Endothelial cell of umbilical vein (primary cell): ENCODE measurements around the gene TRRAP. TPM values are rescaled to one million over a fixed set of nuclear protein-coding genes. Genes with fewer than 3 reads are reported as not detected.

Experiments used
- BruUV-seq: library from RNA; stranded (reverse); fragments of 400-500 nt; replicated peaks from 2 replicates; lab custom pipeline; 2021; lab: Mats Ljungman, UMichigan
- CTCF ChIA-PET: fragments of 300-600, 350-600 bp; sonication (Branson Sonifier 250); formaldehyde crosslinking; loops from one replicate; lab custom pipeline; 2021; ENCODE audit warnings: antibody characterized with exemption, inconsistent platforms; lab: Charles Lee
- POLR2A ChIA-PET: fragments of 300-600, 350-600 bp; sonication (Branson Sonifier 250); formaldehyde crosslinking; loops from one replicate; lab custom pipeline; 2021; ENCODE audit warnings: antibody characterized with exemption, inconsistent platforms; lab: Charles Lee
- DNase-seq: peaks from one replicate; pipeline ENCODE4 v3.0.0-alpha.2; 2011; ENCODE audit warnings: low read depth, low spot score
- FAIRE-seq: peaks from 2 replicates; lab custom pipeline; 2011; peaks lifted over from hg19 to GRCh38; lab: Jason Lieb, UNC
- H2AFZ ChIP-seq: 2 replicates; pipeline ENCODE4 v1.6.0; 2012; ENCODE audit warnings: low read depth, low read length, control low read depth, inconsistent platforms
- H3K27ac ChIP-seq: 2 replicates; pipeline ENCODE4 v1.5.1; 2011; ENCODE audit warnings: low read depth, mild to moderate bottlenecking, control low read depth, low read length, moderate library complexity; ENCODE audit not compliant: insufficient read depth
- H3K27me3 ChIP-seq, 2 experiments: 2 replicates each; pipeline versions ENCODE4 v1.6.0 to v1.6.1; 2011; ENCODE audit warnings: low read length in 2 of 2, mixed read lengths in 1 of 2; ENCODE audit not compliant: control insufficient read depth in 2 of 2, insufficient read depth in 2 of 2
- H3K36me3 ChIP-seq, 2 experiments: 2 replicates in 1 of 2; 3 replicates in 1 of 2; pipeline ENCODE4 v1.5.1; 2011; ENCODE audit warnings: low read length in 2 of 2, mild to moderate bottlenecking in 1 of 2, moderate library complexity in 1 of 2; ENCODE audit not compliant: control insufficient read depth in 2 of 2, insufficient read depth in 2 of 2; ENCODE audit errors: extremely low read depth in 1 of 2
- H3K4me1 ChIP-seq: 3 replicates; pipeline ENCODE4 v1.5.1; 2011; ENCODE audit warnings: mild to moderate bottlenecking, low read length; ENCODE audit not compliant: control insufficient read depth, insufficient read depth; ENCODE audit errors: extremely low read depth
- H3K4me2 ChIP-seq: 2 replicates; pipeline ENCODE4 v1.6.1; 2011; ENCODE audit warnings: low read length, control low read depth, mixed read lengths; ENCODE audit not compliant: insufficient read depth
- H3K4me3 ChIP-seq, 3 experiments: fragments of 200-600 bp in 1 of 3; sonication (generic), shearing (Covaris generic) in 1 of 3; replicated peaks in 1 of 3; 2 replicates each; pipeline ENCODE4 v1.5.1; 2011 to 2016; ENCODE audit warnings: control low read depth in 3 of 3, low read length in 3 of 3, mild to moderate bottlenecking in 2 of 3, inconsistent platforms in 1 of 3, low read depth in 1 of 3, moderate library complexity in 1 of 3; ENCODE audit not compliant: insufficient read depth in 1 of 3
- H3K79me2 ChIP-seq: 2 replicates; pipeline ENCODE4 v1.6.0; 2012; ENCODE audit warnings: low read length, inconsistent platforms; ENCODE audit not compliant: control insufficient read depth, insufficient read depth
- H3K9ac ChIP-seq: replicated peaks from 2 replicates; pipeline ENCODE3; 2011; ENCODE audit warnings: low read length, control low read depth; ENCODE audit not compliant: insufficient read depth; ENCODE audit errors: extremely low read depth
- H3K9me1 ChIP-seq: replicated peaks from 3 replicates; pipeline ENCODE4 v1.6.0; 2011; ENCODE audit warnings: mild to moderate bottlenecking, low read length; ENCODE audit not compliant: control insufficient read depth, insufficient read depth; ENCODE audit errors: extremely low read depth
- H3K9me3 ChIP-seq: replicated peaks from 2 replicates; pipeline ENCODE4 v1.5.1; 2012; ENCODE audit warnings: low read length, inconsistent platforms; ENCODE audit not compliant: control insufficient read depth, insufficient read depth
- H4K20me1 ChIP-seq: replicated peaks from 2 replicates; pipeline ENCODE3; 2011; ENCODE audit warnings: mild to moderate bottlenecking, low read length; ENCODE audit not compliant: control insufficient read depth, insufficient read depth; ENCODE audit errors: extremely low read depth
- CTCF ChIP-seq, 2 donors: IDR thresholded peaks; 1 replicate in 1 of 2; 2 replicates in 1 of 2; pipeline ENCODE4 v1.5.1; 2011; ENCODE audit warnings: low read length in 2 of 2, mild to moderate bottlenecking in 2 of 2, moderate library complexity in 2 of 2, control low read depth in 1 of 2, inconsistent platforms in 1 of 2, low read depth in 1 of 2; ENCODE audit not compliant: insufficient read depth in 1 of 2; ENCODE audit errors: extremely low read depth in 1 of 2
- EZH2 ChIP-seq: IDR thresholded peaks from 2 replicates; pipeline ENCODE4 v1.6.1; 2012; ENCODE audit warnings: borderline replicate concordance, low read depth, mild to moderate bottlenecking, moderate library complexity, low read length, inconsistent platforms; ENCODE audit not compliant: severe bottlenecking
- FOS ChIP-seq: IDR thresholded peaks from 2 replicates; pipeline ENCODE4 v1.6.1; 2011; ENCODE audit warnings: mild to moderate bottlenecking, low read length, moderate library complexity, borderline replicate concordance; ENCODE audit not compliant: insufficient read depth
- GATA2 ChIP-seq: IDR thresholded peaks from 2 replicates; pipeline ENCODE4 v1.7.0; 2011; ENCODE audit warnings: low read depth, mild to moderate bottlenecking, moderate library complexity, mixed read lengths, low read length; ENCODE audit not compliant: insufficient read length, insufficient read depth
- JUN ChIP-seq: IDR thresholded peaks from 2 replicates; pipeline ENCODE4 v1.6.1; 2011; ENCODE audit warnings: borderline replicate concordance, low read depth; ENCODE audit not compliant: insufficient read length, insufficient read depth
- MYC ChIP-seq: IDR thresholded peaks from one replicate; pipeline ENCODE4 v1.6.1; 2011; ENCODE audit warnings: mild to moderate bottlenecking, low read depth, low read length
- POLR2A ChIP-seq: IDR thresholded peaks from 2 replicates; pipeline ENCODE4 v1.6.1; 2012; ENCODE audit warnings: low read depth, mild to moderate bottlenecking, control low read depth, low read length
- POLR2AphosphoS5 ChIP-seq: IDR thresholded peaks from 2 replicates; pipeline ENCODE4 v1.6.1; 2012; ENCODE audit warnings: low read depth, mild to moderate bottlenecking, control low read depth, low read length, moderate library complexity; ENCODE audit not compliant: insufficient read depth
- dilution Hi-C: fragments of 300-500 bp; cut with MboI; formaldehyde crosslinking; loops from one replicate; pipeline ENCODE4 v1.15.0; 2019; ENCODE audit warnings: low sequenced_read_pairs; ENCODE audit not compliant: extremely low pct_ligation_motif_present
- intact Hi-C: fragments of 100-400 bp; cut with micrococcal nuclease; formaldehyde crosslinking; loops from one replicate; pipeline ENCODE4 v1.10.0; 2022
- polyA plus RNA-seq, 4 experiments: library from polyadenylated mRNA; depleted of rRNA in 3 of 4; stranded (reverse) in 3 of 4; unstranded in 1 of 4; fragments of >200 nt; gene quantifications; 2 replicates each; pipeline versions ENCODE4 v1.2.1 to v1.2.3, GENCODE V29; 2011 to 2012; ENCODE audit warnings: missing spikeins in 1 of 4
- total RNA-seq: library from RNA; stranded (reverse); gene quantifications from 2 replicates; pipeline ENCODE4 v1.2.3, GENCODE V29; 2021
- TF ChIP-seq, protein P1 (sequence below): IDR thresholded peaks from 2 replicates; pipeline ENCODE4 v1.6.1; 2011; ENCODE audit not compliant: insufficient read depth, insufficient read length

The TRRAP gene
- total and polyA plus RNA-seq, 2 donors (not counting 3 experiments of a cell fraction or from before 2014, with no cell fraction given): 21.8 to 45.8 TPM

DNA sequence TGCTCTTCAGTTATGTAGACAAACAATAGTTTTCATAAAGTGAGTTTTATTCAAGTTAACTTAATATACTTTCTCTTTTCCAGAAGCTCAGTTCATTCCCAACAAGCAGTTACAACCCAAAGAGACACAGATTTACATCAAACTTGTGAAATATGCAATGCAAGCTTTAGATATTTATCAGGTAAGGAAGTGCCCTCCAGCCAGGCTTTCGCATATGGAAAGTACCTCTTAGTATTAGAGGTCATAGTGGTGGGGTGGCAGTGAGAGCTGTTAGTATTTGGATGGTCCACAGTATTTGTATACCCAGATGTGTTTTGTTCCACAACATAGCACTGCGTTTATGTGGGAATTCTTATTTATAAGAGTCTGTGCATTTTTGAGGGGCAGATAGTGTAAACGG lies 32.1 kb downstream of the TRRAP start:
- Histone ChIP-seq H4K20me1 (peaks cover 2% of the 10 kb centered on the region), H3K9me3 (no peaks in the 10 kb centered on the region), H3K4me1 (no peaks in the 10 kb centered on the region), H3K9me1 (no peaks in the 10 kb centered on the region), H2AFZ (no peak overlapping the region), H3K27me3 (no peaks in the 10 kb centered on the region), H3K79me2 (no peaks in the 10 kb centered on the region), H3K27ac (no peak overlapping the region), H3K4me3 (no peak overlapping the region), H3K9ac (no peak overlapping the region), H3K4me2 (no peak overlapping the region), H3K36me3 (peaks cover 14 to 39% of the 10 kb centered on the region in 2 experiments)
- no TSS peak for BruUV-seq
- no peak for TF ChIP-seq MYC
- TF ChIP-seq POLR2A: no peak
- no peak for TF ChIP-seq JUN
- TF ChIP-seq GATA2: no peak
- TF ChIP-seq CTCF (IDR thresholded peaks at IDR 0.05; ENCODE audit: extremely low read depth in 1 of 2, insufficient read depth in 1 of 2, low read depth in 1 of 2, low read length in 2 of 2): no peak
- TF ChIP-seq EZH2: no peak
- no peak for TF ChIP-seq FOS
- no peak for TF ChIP-seq POLR2AphosphoS5
- TF ChIP-seq, protein P1, sequence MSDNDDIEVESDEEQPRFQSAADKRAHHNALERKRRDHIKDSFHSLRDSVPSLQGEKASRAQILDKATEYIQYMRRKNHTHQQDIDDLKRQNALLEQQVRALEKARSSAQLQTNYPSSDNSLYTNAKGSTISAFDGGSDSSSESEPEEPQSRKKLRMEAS: no peak
- no peak for FAIRE-seq
- ChIA-PET POLR2A (no interaction called here), CTCF (no interaction called here)
- DNase-seq: no peak
- intact Hi-C loops (no loop called here), dilution Hi-C loops (no loop called here)
